GM23338 (cell line): Measurements from ENCODE around the gene POLR2H.

Experiments used
- CREB1 ChIP-seq: fragments of 250-450 bp; sonication (Bioruptor Pico); IDR thresholded peaks from 2 replicates; pipeline ENCODE4 v1.5.0; 2020; ENCODE audit warnings: low read depth, mild to moderate bottlenecking, moderate library complexity
- EZH2 ChIP-seq: fragments of 200-600 bp; sonication (generic); IDR thresholded peaks from one replicate; pipeline ENCODE4 v1.8.0; 2017; ENCODE audit warnings: antibody characterized with exemption, mild to moderate bottlenecking, low read depth; ENCODE audit not compliant: unreplicated experiment
- EZH2phosphoT487 ChIP-seq: fragments of 200-600 bp; sonication (generic); IDR thresholded peaks from one replicate; pipeline ENCODE4 v1.8.1; 2018; ENCODE audit warnings: antibody characterized with exemption; ENCODE audit not compliant: unreplicated experiment
- POLR2AphosphoS5 ChIP-seq: IDR thresholded peaks from 2 replicates; pipeline ENCODE4 v1.6.1; 2016; ENCODE audit warnings: antibody characterized with exemption, low read depth
- STAT1 ChIP-seq: IDR thresholded peaks from one replicate; pipeline ENCODE4 v1.6.1; 2016; ENCODE audit warnings: antibody characterized with exemption; ENCODE audit not compliant: unreplicated experiment
- ZNF331 ChIP-seq: fragments of 250-450 bp; sonication (Bioruptor Pico); IDR thresholded peaks from 2 replicates; pipeline ENCODE4 v1.5.0; 2020; ENCODE audit warnings: low read depth, mild to moderate bottlenecking, moderate library complexity
- TF ChIP-seq, protein P1 (sequence below), 2 experiments: fragments of 200-600 bp in 1 of 2; sonication (generic) in 1 of 2; conservative IDR thresholded peaks; 2 replicates each; pipeline versions ENCODE4 v1.5.1 to v1.6.1; 2016 to 2017; ENCODE audit warnings: antibody characterized with exemption in 2 of 2, low read depth in 2 of 2, mild to moderate bottlenecking in 2 of 2, moderate library complexity in 1 of 2
- TF ChIP-seq, protein P2 (sequence below): IDR thresholded peaks from one replicate; pipeline ENCODE4 v1.6.1; 2018; ENCODE audit warnings: antibody characterized with exemption; ENCODE audit not compliant: unreplicated experiment

DNA sequence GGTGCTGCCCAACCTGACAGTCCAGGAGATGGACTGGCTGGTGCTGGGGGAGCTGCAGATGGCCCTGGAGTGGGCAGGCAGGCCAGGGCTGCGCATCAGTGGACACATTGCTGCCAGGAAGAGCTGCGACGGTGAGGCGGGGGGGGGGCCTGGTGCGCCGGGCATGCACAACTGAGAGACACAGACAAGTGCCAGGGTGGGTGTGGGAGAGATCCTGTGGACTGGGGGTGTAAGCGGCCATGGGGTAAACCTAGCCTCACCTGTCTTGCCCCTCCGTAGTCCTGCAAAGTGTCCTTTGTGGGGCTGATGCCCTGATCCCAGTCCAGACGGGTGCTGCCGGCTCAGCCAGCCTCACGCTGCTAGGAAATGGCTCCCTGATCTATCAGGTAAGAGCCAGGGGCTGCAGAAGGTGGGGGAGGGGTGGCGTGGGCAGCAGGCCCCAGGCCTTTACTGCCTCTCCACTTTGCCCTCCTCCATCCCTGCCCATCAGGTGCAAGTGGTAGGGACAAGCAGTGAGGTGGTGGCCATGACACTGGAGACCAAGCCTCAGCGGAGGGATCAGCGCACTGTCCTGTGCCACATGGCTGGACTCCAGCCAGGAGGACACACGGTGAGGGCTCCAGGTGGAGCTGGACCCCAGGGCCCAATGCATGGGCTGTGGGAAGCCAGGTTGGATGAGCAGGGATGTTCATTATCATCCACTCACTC, 21.7 kb downstream of the POLR2H start:
- TF ChIP-seq, protein P1, sequence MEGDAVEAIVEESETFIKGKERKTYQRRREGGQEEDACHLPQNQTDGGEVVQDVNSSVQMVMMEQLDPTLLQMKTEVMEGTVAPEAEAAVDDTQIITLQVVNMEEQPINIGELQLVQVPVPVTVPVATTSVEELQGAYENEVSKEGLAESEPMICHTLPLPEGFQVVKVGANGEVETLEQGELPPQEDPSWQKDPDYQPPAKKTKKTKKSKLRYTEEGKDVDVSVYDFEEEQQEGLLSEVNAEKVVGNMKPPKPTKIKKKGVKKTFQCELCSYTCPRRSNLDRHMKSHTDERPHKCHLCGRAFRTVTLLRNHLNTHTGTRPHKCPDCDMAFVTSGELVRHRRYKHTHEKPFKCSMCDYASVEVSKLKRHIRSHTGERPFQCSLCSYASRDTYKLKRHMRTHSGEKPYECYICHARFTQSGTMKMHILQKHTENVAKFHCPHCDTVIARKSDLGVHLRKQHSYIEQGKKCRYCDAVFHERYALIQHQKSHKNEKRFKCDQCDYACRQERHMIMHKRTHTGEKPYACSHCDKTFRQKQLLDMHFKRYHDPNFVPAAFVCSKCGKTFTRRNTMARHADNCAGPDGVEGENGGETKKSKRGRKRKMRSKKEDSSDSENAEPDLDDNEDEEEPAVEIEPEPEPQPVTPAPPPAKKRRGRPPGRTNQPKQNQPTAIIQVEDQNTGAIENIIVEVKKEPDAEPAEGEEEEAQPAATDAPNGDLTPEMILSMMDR (conservative IDR thresholded peaks at IDR 0.05; ENCODE audit: low read depth in 2 of 2), result no peak
- no peak for TF ChIP-seq POLR2AphosphoS5
- TF ChIP-seq CREB1, result no peak
- TF ChIP-seq, protein P2, sequence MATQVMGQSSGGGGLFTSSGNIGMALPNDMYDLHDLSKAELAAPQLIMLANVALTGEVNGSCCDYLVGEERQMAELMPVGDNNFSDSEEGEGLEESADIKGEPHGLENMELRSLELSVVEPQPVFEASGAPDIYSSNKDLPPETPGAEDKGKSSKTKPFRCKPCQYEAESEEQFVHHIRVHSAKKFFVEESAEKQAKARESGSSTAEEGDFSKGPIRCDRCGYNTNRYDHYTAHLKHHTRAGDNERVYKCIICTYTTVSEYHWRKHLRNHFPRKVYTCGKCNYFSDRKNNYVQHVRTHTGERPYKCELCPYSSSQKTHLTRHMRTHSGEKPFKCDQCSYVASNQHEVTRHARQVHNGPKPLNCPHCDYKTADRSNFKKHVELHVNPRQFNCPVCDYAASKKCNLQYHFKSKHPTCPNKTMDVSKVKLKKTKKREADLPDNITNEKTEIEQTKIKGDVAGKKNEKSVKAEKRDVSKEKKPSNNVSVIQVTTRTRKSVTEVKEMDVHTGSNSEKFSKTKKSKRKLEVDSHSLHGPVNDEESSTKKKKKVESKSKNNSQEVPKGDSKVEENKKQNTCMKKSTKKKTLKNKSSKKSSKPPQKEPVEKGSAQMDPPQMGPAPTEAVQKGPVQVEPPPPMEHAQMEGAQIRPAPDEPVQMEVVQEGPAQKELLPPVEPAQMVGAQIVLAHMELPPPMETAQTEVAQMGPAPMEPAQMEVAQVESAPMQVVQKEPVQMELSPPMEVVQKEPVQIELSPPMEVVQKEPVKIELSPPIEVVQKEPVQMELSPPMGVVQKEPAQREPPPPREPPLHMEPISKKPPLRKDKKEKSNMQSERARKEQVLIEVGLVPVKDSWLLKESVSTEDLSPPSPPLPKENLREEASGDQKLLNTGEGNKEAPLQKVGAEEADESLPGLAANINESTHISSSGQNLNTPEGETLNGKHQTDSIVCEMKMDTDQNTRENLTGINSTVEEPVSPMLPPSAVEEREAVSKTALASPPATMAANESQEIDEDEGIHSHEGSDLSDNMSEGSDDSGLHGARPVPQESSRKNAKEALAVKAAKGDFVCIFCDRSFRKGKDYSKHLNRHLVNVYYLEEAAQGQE, result no peak
- TF ChIP-seq EZH2phosphoT487, result no peak
- TF ChIP-seq ZNF331 (CRISPR knock-in tag), result no peak
- TF ChIP-seq EZH2, result no peak
- no peak for TF ChIP-seq STAT1
